HG02885 (cell line): ENCODE data around the gene GCSAML.
"Not testable (repeated sequence)": the region's sequence is repeated elsewhere in the genome, so short reads cannot be mapped to it uniquely, and the experiment has no call there.

ENCODE experiments used
- ATAC-seq: cut with Tn5 transposase; IDR thresholded peaks from one replicate; pipeline ENCODE4 v1.9.1; 2021; ENCODE audit warnings: mild to moderate bottlenecking; ENCODE audit not compliant: unreplicated experiment, poor library complexity

GCSAML gene

GRCh38 chr1:247548769-247549182, at the start of gene GCSAML:
Gene GCSAML, plus strand, starts transcription at chr1:247549134. Its CDS starts 58 bp downstream, at chr1:247549192.
- no peak for ATAC-seq

DNA sequence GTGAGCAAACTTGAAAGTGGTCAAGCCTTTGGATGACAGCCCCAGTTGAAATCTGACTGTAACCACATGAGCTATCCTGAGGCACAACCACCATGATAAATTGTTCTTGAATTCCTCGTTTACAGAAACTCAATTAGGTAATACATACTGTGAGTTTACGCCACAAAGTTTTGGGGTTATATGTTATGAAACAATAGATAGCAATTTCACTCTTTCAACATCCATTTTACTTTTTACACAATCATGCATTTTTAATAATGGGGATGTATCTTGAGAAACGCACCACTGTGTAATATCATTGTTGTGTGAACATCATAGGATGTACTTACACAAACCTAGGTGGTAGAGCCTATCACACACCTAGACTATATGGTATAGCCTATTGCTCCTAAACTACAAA, 48.1 kb upstream of the GCSAML start:
- no peak for ATAC-seq

DNA sequence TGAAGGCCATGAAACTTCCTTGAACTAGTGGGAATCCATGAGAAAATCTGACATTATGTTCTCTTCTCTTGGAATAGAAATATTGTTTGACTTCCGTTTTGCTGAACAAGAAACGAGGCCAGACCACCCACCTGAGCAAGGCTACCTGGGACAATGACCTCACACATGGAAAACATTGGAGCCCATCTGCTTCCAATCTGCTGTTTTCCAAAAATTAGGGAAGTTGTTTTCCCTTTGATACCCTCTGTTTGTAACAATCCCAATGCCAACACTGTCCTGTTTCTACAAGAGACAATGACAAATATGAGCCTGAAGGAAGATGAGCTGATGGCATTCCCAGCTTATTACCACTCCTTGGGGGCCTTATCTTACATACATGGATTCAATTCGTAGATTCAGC, 42.1 kb upstream of the GCSAML start:
- ATAC-seq = no peak

DNA sequence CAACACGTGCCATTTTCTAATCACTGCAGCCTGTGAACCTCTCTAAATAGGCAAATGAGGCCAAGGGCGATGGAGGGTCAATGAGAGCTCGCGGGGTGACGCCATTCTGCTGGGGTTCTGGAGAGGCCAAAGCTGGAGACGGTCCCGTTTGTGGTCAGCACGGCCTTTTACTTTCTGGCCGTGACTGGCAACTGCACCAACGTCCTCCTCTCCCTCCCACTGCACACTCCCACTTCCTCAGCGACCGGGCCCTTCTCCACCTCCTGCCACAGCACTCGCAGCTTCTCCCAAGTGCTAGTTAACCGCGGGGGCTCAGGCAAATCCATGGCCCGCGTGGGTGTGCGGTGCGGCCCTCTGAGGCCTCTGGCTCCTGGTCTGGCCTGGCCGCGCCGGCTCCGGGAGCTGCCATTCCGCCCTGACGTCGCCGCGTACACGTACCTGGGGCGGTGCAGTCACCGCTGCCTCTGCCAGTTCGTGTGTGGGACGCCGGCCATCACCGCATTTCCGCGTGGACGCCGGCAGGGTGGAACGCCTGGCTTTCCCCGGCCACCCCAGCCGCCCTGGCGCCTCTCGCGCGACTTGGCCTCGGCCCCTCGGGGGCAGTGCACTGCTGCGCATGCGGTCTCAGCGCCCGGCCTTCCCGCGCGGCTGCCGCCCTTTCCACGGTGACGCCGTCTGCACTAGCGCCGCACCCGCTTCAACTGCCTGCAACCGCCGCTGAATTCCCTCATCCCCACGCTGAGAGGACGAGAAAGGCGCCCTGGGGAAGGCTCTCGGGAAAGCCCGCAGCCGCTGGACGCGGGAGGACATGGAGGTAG, 30.9 kb upstream of the GCSAML start:
- ATAC-seq = no peak

- ATAC-seq = no peak
Observed at GRCh38 chr1:247518613-247518891, 30.4 kb upstream of the GCSAML start.

DNA sequence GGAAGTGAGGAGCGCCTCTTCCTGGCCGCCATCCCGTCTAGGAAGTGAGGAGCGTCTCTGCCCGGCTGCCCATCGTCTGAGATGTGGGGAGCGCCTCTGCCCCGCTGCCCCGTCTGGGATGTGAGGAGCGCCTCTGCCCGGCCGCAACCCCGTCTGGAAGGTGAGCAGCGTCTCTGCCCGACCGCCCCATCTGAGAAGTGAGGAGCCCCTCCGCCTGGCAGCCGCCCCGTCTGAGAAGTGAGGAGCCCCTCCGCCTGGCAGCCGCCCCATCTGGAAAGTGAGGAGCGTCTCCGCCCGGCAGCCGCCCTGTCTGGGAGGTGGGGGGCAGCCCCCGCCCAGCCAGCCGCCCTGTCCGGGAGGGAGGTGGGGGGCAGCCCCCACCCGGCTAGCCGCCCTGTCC, 27.0 kb upstream of the GCSAML start:
- not testable (repeated sequence) for ATAC-seq

- no peak for ATAC-seq
Observed at GRCh38 chr1:247528812-247529474, 20.0 kb upstream of the GCSAML start.

DNA sequence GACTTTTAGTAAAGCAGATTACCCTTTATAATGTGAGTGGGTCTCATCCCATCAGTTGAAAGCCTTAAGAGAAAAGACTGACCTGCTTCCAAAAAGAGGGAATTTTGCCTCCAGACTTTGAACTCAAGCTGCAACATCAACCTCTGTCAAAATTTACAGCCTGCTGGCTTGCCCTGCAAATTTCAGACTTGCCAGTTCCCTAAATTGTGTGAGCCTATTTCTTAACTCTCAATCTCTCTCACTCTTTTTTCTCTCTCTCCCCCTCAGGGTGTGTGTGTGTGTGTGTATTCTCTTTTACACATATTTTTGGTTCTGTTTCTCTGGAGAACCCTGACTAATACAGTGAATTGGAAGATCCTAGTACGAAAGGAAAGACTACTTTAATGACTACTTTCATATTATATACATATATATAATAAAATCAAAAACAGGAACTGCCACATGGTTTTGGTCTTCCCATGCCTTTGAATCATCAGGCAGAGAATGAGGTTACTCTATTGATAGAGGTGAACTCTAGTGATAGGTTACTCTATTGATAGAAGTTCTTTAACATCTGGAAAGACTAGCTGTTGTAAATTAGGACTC, 19.1 kb upstream of the GCSAML start:
- ATAC-seq = no peak

- ATAC-seq = no peak
Observed at GRCh38 chr1:247530785-247531184, 18.1 kb upstream of the GCSAML start.

DNA sequence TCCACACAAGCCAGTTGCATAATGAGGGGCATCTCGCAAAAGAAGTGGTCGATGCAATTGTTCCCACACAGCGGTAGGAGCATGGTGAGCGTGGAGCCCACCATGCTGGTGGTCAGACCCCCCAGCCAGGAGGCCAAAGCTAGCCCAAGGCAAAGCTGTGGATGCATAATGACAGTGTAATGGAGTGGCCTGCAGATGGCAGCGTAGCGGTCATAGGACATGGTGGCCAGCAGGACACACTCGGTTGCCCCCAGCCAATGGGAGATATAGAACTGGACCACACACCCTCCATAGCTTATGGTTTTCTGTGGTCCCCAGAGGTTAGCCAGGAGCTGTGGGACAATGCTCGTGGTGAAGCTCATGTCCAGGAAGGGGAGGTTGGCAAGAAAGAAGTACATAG, 17.0 kb upstream of the GCSAML start:
- no peak for ATAC-seq

DNA sequence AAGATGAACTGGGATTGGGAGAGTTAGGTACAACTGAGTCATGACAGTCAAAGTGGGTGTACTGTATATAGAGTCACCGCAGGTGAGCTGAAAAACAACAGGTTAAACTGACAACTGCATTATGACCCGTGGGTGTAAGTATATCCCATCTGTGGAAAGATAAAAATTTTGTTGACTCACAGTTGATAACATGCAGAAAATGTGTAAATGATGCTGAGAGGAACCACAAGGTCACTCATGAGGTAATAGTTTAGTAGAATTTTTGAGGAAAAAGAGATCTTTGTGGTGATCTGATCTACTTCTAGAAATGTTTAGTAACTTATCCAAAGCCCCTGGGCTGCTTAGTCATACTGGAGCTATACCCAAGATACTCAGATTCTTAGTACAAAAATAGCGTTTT, 13.5 kb upstream of the GCSAML start:
- no peak for ATAC-seq

- ATAC-seq = no peak
Observed at GRCh38 chr1:247536340-247536739, 12.6 kb upstream of the GCSAML start, which contains the start of gene OR2C3. Gene OR2C3, minus strand, starts transcription at chr1:247536440. Its CDS starts 3,929 bp downstream, at chr1:247532511.

- ATAC-seq = no peak
Observed at GRCh38 chr1:247538561-247538960, 10.4 kb upstream of the GCSAML start.

DNA sequence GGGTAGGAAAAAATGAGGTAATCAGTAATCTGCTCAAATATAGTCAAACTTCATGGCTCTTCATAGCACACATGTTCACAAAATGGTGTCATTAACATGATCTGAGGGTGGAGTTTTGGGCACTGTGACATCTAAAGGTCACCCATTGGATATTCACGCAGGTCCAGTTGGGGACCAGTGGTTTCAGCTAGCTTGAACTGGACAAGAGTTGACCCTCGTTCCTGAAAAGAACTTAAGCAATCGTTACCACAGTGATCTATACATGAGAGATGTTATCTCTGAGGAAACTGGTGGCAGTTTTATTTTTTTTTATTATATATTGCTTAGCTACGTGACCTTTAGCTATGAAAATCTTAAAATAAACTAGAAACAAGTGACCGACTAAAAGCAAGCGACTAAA, 9.7 kb upstream of the GCSAML start:
- ATAC-seq = no peak

DNA sequence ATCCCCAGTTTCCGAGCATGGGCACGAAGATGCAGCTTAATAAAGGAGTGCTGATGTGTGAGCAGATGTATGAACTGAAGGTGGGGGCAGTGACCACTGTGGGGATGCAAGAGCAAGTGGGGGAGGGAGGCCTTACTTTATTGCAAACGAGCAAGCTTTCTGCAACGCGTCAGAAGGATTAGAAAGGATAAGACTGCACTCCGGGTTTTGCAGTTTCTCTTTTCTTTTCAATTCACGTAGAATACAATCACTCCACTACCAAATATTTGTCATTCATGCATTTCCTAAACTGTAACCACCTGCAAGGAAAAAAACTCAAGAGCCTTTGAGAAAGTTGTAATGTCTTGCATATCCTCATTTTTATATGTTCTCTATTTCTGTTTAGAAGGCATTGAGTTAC, 8.4 kb upstream of the GCSAML start:
- no peak for ATAC-seq

GRCh38 chr1:247542811-247543210, 6.1 kb upstream of the GCSAML start:
- ATAC-seq = no peak

DNA sequence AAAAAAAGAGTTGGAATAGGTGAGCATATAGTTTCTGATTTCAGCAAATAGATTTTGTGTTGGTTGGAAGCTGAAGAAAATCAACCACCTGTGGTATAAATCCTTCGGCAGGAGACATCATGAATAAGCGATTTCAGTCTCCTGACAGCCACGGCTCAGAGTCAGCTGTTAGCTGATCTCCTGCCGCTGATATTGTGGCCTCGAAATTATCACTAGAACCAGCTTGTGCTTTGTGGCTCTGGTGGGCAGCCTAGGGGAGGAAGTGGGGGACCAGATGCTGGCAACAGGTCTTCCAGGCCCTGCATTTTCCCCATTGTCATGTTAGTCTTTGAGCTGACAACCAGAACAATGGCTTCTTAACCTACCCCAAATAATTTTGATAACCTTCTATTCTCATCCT, 842 bp upstream of the GCSAML start:
- ATAC-seq = no peak

DNA sequence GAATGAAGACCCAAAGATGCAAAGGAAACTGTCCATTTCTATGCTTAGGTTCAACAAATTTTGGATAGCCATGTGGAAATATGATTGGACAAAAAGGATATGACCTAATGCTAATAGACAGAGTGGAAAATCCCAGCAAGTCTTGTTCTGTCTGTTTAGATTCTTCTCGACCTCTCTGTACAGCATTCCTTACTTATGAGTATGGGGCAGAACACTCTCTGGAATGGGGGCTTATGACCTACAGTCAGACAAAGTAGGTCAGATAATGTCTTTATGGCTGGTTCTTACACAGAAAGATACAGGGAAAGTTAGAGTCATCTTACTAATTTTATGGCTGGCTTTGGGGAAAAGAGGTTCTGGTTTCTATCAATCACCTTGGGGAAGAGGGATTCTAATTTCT, 2.8 kb downstream of the GCSAML start:
- ATAC-seq = no peak

DNA sequence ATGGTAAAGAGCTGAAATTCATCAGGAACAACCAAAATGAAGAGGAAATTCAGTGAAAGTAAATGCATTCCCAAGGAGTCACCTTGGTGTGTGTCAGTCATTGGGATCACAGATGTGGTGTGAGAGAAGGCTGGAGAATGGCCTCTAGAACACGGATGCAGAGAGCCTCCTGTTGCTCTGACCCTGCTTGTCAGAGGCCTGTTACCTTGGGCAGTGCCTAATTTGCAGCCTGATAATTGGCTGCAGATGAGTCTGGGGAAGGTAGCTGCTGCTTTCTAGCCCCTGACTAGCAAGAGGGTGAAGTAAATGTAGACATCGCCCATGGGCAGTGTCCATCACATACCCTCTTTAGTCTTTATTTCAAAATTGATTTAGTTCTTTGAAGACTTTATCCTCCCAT, 3.3 kb downstream of the GCSAML start:
- ATAC-seq = no peak

DNA sequence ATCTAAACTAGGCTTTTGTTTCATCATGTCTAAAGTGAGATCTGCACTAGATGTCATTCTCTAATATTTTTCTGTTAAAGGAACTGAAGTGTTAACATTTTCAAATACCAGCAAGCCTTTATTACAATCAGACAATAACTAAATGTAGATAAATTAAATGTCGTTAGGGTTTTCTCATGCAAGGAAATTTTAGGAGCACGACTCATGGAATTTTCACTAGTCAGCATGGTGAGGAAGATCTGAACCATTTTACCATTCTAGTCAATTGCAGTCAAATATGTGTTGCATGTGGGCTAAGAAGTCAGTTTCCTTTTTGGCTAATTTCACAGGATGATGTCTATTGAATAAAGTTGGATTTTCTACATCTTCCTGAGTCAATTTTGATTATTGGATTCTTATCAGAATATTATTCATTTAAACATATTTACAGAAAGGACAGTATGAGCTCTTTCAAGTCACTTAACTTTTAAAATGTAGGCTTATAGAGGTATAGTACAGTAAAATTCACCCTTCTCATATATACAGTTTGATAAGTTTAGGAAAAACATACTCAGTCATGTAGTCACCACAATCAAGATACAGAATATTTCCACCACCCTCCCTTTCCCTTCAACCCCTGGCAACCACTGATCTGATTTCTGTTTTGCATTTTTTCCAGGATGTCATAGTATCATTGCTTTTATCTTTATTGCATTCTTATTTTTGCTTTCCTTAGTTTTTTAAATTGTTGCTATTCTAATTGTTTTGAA, 9.2 kb downstream of the GCSAML start:
- no peak for ATAC-seq

GRCh38 chr1:247561711-247562110, 12.8 kb downstream of the GCSAML start:
- ATAC-seq = no peak
